K562 (cell line): Measurements from ENCODE around the gene PAQR7. TPM values are rescaled to one million over a fixed set of nuclear protein-coding genes. Genes with fewer than 3 reads are reported as not detected.

Experiments used
- ARID3A ChIP-seq: IDR thresholded peaks from 2 replicates; pipeline ENCODE4 v1.6.1; 2012; ENCODE audit warnings: low read depth, low read length, improper control_type of control experiment, borderline replicate concordance
- BCOR ChIP-seq: fragments of 450-650 bp; IDR thresholded peaks from 2 replicates; pipeline ENCODE4 v1.6.1; 2016
- BRD9 ChIP-seq: fragments of 450-650 bp; IDR thresholded peaks from 2 replicates; pipeline ENCODE4 v1.6.1; 2018; ENCODE audit warnings: low read depth; ENCODE audit not compliant: partially characterized antibody
- CBFA2T3 ChIP-seq: fragments of 450-650 bp; IDR thresholded peaks from 2 replicates; pipeline ENCODE4 v1.6.1; 2017
- CEBPB ChIP-seq: fragments of 450-650 bp; IDR thresholded peaks from 2 replicates; pipeline ENCODE4 v1.6.1; 2016; ENCODE audit warnings: missing genetic modification characterization, missing compliant biosample characterization
- DDX20 ChIP-seq: fragments of 450-650 bp; IDR thresholded peaks from 2 replicates; pipeline ENCODE4 v1.6.1; 2016; ENCODE audit warnings: missing genetic modification characterization, low read depth, mild to moderate bottlenecking, missing compliant biosample characterization, moderate library complexity
- EHMT2 ChIP-seq: fragments of 450-650 bp; IDR thresholded peaks from 2 replicates; pipeline ENCODE4 v1.6.1; 2018; ENCODE audit warnings: antibody characterized with exemption
- FOXK1 ChIP-seq: sonication (generic); formaldehyde crosslinking; IDR thresholded peaks from 2 replicates; pipeline ENCODE4 v1.8.0; 2022; ENCODE audit warnings: missing genetic modification reagents, mild to moderate bottlenecking, borderline replicate concordance
- GTF2A2 ChIP-seq: IDR thresholded peaks from 2 replicates; pipeline ENCODE4 v1.6.1; 2016; ENCODE audit warnings: mild to moderate bottlenecking, missing genetic modification characterization, missing compliant biosample characterization
- HCFC1 ChIP-seq: IDR thresholded peaks from 2 replicates; pipeline ENCODE4 v1.6.1; 2012; ENCODE audit warnings: low read depth, low read length, improper control_type of control experiment
- MAX ChIP-seq: sonication (generic); formaldehyde crosslinking; IDR thresholded peaks from 2 replicates; pipeline ENCODE4 v1.9.0; 2022; ENCODE audit warnings: mild to moderate bottlenecking, missing genetic modification reagents
- PKNOX1 ChIP-seq: fragments of 450-650 bp; IDR thresholded peaks from 2 replicates; pipeline ENCODE4 v1.6.1; 2016
- POLR2A ChIP-seq: fragments of 450-650 bp; conservative IDR thresholded peaks from 2 replicates; pipeline ENCODE4 v1.6.1; 2016
- PPARD ChIP-seq: fragments of 250-450 bp; sonication (Bioruptor Pico); IDR thresholded peaks from 2 replicates; pipeline ENCODE4 v1.8.0; 2022; ENCODE audit warnings: inconsistent platforms, mild to moderate bottlenecking, moderate library complexity
- SRF ChIP-seq, 2 experiments: fragments of 250-450, 450-650 bp in 1 of 2; sonication (Bioruptor Pico) in 1 of 2; sonication (generic) in 1 of 2; formaldehyde crosslinking; IDR thresholded peaks; 2 replicates each; pipeline versions ENCODE4 v1.5.0 to v1.5.1; 2020 to 2022; ENCODE audit warnings: mild to moderate bottlenecking in 1 of 2, missing genetic modification reagents in 1 of 2
- U2AF1 ChIP-seq: fragments of 200-400 bp; formaldehyde crosslinking; optimal IDR thresholded peaks from 2 replicates; pipeline ENCODE3; 2017; ENCODE audit warnings: mild to moderate bottlenecking, low read depth, low read length, moderate library complexity
- USF1 ChIP-seq: sonication (generic); formaldehyde crosslinking; IDR thresholded peaks from 2 replicates; pipeline ENCODE4 v1.9.0; 2022; ENCODE audit warnings: mild to moderate bottlenecking, missing genetic modification reagents
- ZKSCAN3 ChIP-seq: fragments of 250-450 bp; sonication (Bioruptor Pico); IDR thresholded peaks from 2 replicates; pipeline ENCODE4 v1.4.0; 2020
- ZNF740 ChIP-seq, 3 experiments: fragments of 200-800 bp in 1 of 3; sonication (Bioruptor generic) in 1 of 3; sonication (generic) in 1 of 3; formaldehyde crosslinking in 1 of 3; IDR thresholded peaks; 2 replicates each; pipeline versions ENCODE4 v1.6.1 to v1.8.0; 2016 to 2022; ENCODE audit warnings: mild to moderate bottlenecking in 2 of 3, missing compliant biosample characterization in 2 of 3, missing genetic modification characterization in 2 of 3, missing genetic modification reagents in 1 of 3
- ZNF77 ChIP-seq: fragments of 250-450 bp; sonication (Bioruptor Pico); IDR thresholded peaks from 2 replicates; pipeline ENCODE4 v1.5.0; 2020
- polyA plus RNA-seq, 8 experiments: library from polyadenylated mRNA; depleted of rRNA in 4 of 8; stranded (reverse) in 5 of 8; unstranded in 3 of 8; fragments of >200 nt; fragmentation: Nextera tagmentation in 2 of 8; fragmentation: Illumina TruSeq in 1 of 8; extraction: Ambion mirVana in 2 of 8; extraction: Trizol in 1 of 8; gene quantifications; 2 replicates each; pipeline versions ENCODE4 v1.2.1 to v1.2.3, GENCODE V29; 2011 to 2014; ENCODE audit warnings: inconsistent platforms in 1 of 8, missing spikeins in 1 of 8
- total RNA-seq, 7 experiments: library from RNA; depleted of rRNA in 6 of 7; stranded (reverse); fragments of >200 nt in 6 of 7; fragmentation: Illumina TruSeq in 2 of 7; extraction: Trizol in 2 of 7; gene quantifications; 2 replicates each; pipeline versions ENCODE4 v1.2.1 to v1.2.3, GENCODE V29; 2011 to 2021; ENCODE audit warnings: low replicate concordance in 1 of 7

PAQR7 gene
- total and polyA plus RNA-seq, 9 of the 15 experiments (the other 6 are each of a cell fraction or from before 2014, with no cell fraction given) = 1.1 to 5.2 (median 2.6) TPM

- TF ChIP-seq PKNOX1 = no peak
- TF ChIP-seq DDX20 (tag) = no peak
- no peak for TF ChIP-seq U2AF1
- TF ChIP-seq BRD9 = no peak
- no peak for TF ChIP-seq ZNF77 (CRISPR knock-in tag)
- no peak for TF ChIP-seq ZNF740 (CRISPR knock-in tag; IDR thresholded peaks at IDR 0.05)
- TF ChIP-seq ZNF740 (tag; IDR thresholded peaks at IDR 0.05) = no peak
- TF ChIP-seq ZKSCAN3 (CRISPR knock-in tag) = no peak
- no peak for TF ChIP-seq HCFC1
- TF ChIP-seq GTF2A2 = no peak
- TF ChIP-seq CEBPB (tag) = no peak
- no peak; the same call in 1 of the 2 replicates for TF ChIP-seq USF1 (CRISPR knock-in tag)
- TF ChIP-seq EHMT2 = peak; percentile 30; the same call in 1 of the 2 replicates
- TF ChIP-seq PPARD = no peak
- TF ChIP-seq MAX (CRISPR knock-in tag) = peak; percentile 69
- no peak for TF ChIP-seq CBFA2T3
- no peak for TF ChIP-seq BCOR
- 0 out of 4 replicates have a peak, but pooled peaks of 1 of the 2 experiments have one; percentile 18 for TF ChIP-seq SRF (CRISPR knock-in tag; IDR thresholded peaks at IDR 0.05)
- no peak for TF ChIP-seq ARID3A
- no peak for TF ChIP-seq FOXK1 (CRISPR knock-in tag)
- peak; percentile 53 for TF ChIP-seq POLR2A
These were observed 53.8 kb downstream of the PAQR7 start (continued) for GRCh38 chr1:25821630-25822091.
